ENCODE measurements around the gene ADCY9. TPM values are rescaled to one million over a fixed set of nuclear protein-coding genes. Genes with fewer than 3 reads are reported as not detected.

The ADCY9 gene
- total and polyA plus RNA-seq, 2 experiments from 2014 or later: 2.2 to 18.3 TPM

GRCh38 chr16:4009177-4009576, 107.1 kb downstream of the ADCY9 start:
- no peak for TF ChIP-seq CTCF (conservative IDR thresholded peaks at IDR 0.05; ENCODE audit: low read depth in 2 of 2)
- TF ChIP-seq EZH2phosphoT487 (IDR thresholded peaks at IDR 0.05; ENCODE audit: unreplicated experiment): no peak
- no peak for TF ChIP-seq JUNB (IDR thresholded peaks at IDR 0.05; ENCODE audit: unreplicated experiment)
- no peak for TF ChIP-seq STAT1 (IDR thresholded peaks at IDR 0.05; ENCODE audit: unreplicated experiment)
- TF ChIP-seq, protein P1, sequence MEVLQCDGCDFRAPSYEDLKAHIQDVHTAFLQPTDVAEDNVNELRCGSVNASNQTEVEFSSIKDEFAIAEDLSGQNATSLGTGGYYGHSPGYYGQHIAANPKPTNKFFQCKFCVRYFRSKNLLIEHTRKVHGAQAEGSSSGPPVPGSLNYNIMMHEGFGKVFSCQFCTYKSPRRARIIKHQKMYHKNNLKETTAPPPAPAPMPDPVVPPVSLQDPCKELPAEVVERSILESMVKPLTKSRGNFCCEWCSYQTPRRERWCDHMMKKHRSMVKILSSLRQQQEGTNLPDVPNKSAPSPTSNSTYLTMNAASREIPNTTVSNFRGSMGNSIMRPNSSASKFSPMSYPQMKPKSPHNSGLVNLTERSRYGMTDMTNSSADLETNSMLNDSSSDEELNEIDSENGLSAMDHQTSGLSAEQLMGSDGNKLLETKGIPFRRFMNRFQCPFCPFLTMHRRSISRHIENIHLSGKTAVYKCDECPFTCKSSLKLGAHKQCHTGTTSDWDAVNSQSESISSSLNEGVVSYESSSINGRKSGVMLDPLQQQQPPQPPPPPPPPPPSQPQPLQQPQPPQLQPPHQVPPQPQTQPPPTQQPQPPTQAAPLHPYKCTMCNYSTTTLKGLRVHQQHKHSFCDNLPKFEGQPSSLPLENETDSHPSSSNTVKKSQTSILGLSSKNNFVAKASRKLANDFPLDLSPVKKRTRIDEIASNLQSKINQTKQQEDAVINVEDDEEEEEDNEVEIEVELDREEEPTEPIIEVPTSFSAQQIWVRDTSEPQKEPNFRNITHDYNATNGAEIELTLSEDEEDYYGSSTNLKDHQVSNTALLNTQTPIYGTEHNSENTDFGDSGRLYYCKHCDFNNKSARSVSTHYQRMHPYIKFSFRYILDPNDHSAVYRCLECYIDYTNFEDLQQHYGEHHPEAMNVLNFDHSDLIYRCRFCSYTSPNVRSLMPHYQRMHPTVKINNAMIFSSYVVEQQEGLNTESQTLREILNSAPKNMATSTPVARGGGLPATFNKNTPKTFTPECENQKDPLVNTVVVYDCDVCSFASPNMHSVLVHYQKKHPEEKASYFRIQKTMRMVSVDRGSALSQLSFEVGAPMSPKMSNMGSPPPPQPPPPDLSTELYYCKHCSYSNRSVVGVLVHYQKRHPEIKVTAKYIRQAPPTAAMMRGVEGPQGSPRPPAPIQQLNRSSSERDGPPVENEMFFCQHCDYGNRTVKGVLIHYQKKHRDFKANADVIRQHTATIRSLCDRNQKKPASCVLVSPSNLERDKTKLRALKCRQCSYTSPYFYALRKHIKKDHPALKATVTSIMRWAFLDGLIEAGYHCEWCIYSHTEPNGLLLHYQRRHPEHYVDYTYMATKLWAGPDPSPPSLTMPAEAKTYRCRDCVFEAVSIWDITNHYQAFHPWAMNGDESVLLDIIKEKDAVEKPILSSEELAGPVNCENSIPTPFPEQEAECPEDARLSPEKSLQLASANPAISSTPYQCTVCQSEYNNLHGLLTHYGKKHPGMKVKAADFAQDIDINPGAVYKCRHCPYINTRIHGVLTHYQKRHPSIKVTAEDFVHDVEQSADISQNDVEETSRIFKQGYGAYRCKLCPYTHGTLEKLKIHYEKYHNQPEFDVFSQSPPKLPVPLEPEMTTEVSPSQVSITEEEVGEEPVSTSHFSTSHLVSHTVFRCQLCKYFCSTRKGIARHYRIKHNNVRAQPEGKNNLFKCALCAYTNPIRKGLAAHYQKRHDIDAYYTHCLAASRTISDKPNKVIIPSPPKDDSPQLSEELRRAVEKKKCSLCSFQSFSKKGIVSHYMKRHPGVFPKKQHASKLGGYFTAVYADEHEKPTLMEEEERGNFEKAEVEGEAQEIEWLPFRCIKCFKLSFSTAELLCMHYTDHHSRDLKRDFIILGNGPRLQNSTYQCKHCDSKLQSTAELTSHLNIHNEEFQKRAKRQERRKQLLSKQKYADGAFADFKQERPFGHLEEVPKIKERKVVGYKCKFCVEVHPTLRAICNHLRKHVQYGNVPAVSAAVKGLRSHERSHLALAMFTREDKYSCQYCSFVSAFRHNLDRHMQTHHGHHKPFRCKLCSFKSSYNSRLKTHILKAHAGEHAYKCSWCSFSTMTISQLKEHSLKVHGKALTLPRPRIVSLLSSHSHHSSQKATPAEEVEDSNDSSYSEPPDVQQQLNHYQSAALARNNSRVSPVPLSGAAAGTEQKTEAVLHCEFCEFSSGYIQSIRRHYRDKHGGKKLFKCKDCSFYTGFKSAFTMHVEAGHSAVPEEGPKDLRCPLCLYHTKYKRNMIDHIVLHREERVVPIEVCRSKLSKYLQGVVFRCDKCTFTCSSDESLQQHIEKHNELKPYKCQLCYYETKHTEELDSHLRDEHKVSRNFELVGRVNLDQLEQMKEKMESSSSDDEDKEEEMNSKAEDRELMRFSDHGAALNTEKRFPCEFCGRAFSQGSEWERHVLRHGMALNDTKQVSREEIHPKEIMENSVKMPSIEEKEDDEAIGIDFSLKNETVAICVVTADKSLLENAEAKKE (CRISPR knock-in tag; IDR thresholded peaks at IDR 0.05): no peak
- TF ChIP-seq ZNF331 (CRISPR knock-in tag; IDR thresholded peaks at IDR 0.05; ENCODE audit: low read depth): no peak
- no peak for TF ChIP-seq EZH2 (IDR thresholded peaks at IDR 0.05; ENCODE audit: low read depth, unreplicated experiment)
- TF ChIP-seq ZNF114 (CRISPR knock-in tag; IDR thresholded peaks at IDR 0.05): no peak
- ATAC-seq: no peak
- no peak for DNase-seq (ENCODE audit: low spot score)
- H3K27ac Mint-ChIP-seq: no peak overlapping the region
- no peak overlapping the region for H3K4me3 ChIP-seq
- H2AFZ ChIP-seq: no peak overlapping the region
- H3K4me2 ChIP-seq: no peak overlapping the region
- no peaks in the 10 kb centered on the region; the same call in 1 of the 2 replicates for H3F3A ChIP-seq (replicated peaks; ENCODE audit: low read depth)
- peaks cover 47% of the 10 kb centered on the region for H3K4me1 Mint-ChIP-seq
- no peaks in the 10 kb centered on the region for H3K36me3 ChIP-seq (ENCODE audit: insufficient read depth)
- H3K9me2 ChIP-seq (ENCODE audit: insufficient read depth): no peaks in the 10 kb centered on the region
- H3K4me3 Mint-ChIP-seq: no peak overlapping the region
- no peaks in the 10 kb centered on the region for H3K79me2 ChIP-seq (replicated peaks; ENCODE audit: insufficient read depth)
- peak overlapping the region; percentile 50; the same call in 1 of the 2 replicates for H3K27ac ChIP-seq (ENCODE audit: low read depth)
- no peaks in the 10 kb centered on the region; the same call in 2 of the 3 replicates for H3K36me3 Mint-ChIP-seq (ENCODE audit: low read depth)
- peaks cover 4% of the 10 kb centered on the region for H3K27me3 Mint-ChIP-seq (ENCODE audit: insufficient read depth, low read depth, poor library complexity)
- H3K9me3 Mint-ChIP-seq: no peaks in the 10 kb centered on the region
- H4K20me1 ChIP-seq (replicated peaks; ENCODE audit: insufficient read depth): no peaks in the 10 kb centered on the region
- peaks cover 46% of the 10 kb centered on the region for H3K4me1 ChIP-seq (ENCODE audit: insufficient read depth)
- no peaks in the 10 kb centered on the region for H3K27me3 ChIP-seq (ENCODE audit: insufficient read depth)

All from GM23338 (cell line).